Measurements from ENCODE around the gene MAPKAP1.

The MAPKAP1 gene

GRCh38 chr9:125470189-125470588, 236.8 kb downstream of the MAPKAP1 start:
- H3K4me3 ChIP-seq (ENCODE audit: low read length): no peak overlapping the region
- no peak for DNase-seq (ENCODE audit: low read depth)
- TF ChIP-seq, protein P1, sequence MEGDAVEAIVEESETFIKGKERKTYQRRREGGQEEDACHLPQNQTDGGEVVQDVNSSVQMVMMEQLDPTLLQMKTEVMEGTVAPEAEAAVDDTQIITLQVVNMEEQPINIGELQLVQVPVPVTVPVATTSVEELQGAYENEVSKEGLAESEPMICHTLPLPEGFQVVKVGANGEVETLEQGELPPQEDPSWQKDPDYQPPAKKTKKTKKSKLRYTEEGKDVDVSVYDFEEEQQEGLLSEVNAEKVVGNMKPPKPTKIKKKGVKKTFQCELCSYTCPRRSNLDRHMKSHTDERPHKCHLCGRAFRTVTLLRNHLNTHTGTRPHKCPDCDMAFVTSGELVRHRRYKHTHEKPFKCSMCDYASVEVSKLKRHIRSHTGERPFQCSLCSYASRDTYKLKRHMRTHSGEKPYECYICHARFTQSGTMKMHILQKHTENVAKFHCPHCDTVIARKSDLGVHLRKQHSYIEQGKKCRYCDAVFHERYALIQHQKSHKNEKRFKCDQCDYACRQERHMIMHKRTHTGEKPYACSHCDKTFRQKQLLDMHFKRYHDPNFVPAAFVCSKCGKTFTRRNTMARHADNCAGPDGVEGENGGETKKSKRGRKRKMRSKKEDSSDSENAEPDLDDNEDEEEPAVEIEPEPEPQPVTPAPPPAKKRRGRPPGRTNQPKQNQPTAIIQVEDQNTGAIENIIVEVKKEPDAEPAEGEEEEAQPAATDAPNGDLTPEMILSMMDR (IDR thresholded peaks at IDR 0.05; ENCODE audit: insufficient read depth, low read depth, low read length, missing control alignments): no peak

GRCh38 chr9:125468646-125469045, 238.4 kb downstream of the MAPKAP1 start:
- no peak overlapping the region for H3K4me3 ChIP-seq (ENCODE audit: low read length)
- DNase-seq (ENCODE audit: low read depth): no peak
- TF ChIP-seq, protein P1 (IDR thresholded peaks at IDR 0.05; ENCODE audit: insufficient read depth, low read depth, low read length, missing control alignments): no peak

DNA sequence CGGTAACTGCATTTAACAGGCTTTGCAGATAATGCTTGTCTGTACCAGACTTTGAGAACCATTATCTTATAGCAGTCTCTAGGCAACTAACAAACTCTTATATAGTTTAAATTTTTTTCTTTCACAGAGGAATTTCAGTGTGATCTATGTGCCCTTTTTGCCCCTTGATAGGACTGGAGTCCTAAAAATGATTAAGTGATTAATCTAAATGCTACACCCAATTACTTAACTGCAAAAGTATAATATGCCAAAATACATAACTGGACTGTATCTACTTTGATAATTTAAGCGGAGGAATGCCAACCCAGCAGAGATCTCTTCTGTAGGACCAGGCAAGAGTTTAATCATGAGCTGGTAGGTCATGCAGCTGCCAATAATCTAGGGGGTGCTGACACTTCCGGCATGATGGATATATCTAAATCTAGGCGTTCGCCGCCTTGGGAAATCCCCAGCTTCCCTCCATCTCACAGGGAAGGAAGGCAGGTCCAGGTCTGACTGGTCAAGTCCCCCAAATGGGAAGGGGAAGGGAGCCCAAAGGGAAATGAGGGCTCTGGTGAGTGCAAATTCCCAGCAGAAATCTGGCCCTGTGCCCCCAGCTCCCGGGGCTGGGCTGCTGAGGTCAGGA, 239.8 kb downstream of the MAPKAP1 start:
- no peak for DNase-seq (ENCODE audit: low read depth)
- H3K4me3 ChIP-seq (ENCODE audit: low read length): no peak overlapping the region
- TF ChIP-seq, protein P1 (IDR thresholded peaks at IDR 0.05; ENCODE audit: insufficient read depth, low read depth, low read length, missing control alignments): no peak

DNA sequence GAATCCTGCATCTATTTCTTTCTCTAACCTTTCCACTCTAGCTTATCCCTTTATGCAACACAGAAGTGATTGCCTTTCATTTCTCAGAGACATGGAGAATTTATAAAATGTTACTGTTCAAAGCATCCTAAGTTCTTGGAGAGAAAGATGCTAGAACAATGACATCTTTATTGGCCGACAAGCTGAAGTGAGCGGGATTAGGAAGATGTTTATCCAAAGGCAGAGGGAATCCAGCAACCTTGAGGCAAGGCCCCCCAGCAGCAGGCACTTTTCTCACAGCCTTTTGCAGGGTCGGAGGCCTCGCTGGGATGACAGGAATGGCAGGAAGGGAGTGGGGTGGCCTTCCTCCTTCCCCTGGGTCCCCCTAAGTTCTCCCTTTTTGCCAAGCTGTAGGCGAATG, 240.6 kb downstream of the MAPKAP1 start:
- no peak for DNase-seq (ENCODE audit: low read depth)
- no peak overlapping the region for H3K4me3 ChIP-seq (ENCODE audit: low read length)
- TF ChIP-seq, protein P1 (IDR thresholded peaks at IDR 0.05; ENCODE audit: insufficient read depth, low read depth, low read length, missing control alignments): no peak

GRCh38 chr9:125464591-125465385, 242.2 kb downstream of the MAPKAP1 start:
- no peak for DNase-seq (ENCODE audit: low read depth)
- TF ChIP-seq, protein P1 (IDR thresholded peaks at IDR 0.05; ENCODE audit: insufficient read depth, low read depth, low read length, missing control alignments): no peak
- H3K4me3 ChIP-seq (ENCODE audit: low read length): no peak overlapping the region

DNA sequence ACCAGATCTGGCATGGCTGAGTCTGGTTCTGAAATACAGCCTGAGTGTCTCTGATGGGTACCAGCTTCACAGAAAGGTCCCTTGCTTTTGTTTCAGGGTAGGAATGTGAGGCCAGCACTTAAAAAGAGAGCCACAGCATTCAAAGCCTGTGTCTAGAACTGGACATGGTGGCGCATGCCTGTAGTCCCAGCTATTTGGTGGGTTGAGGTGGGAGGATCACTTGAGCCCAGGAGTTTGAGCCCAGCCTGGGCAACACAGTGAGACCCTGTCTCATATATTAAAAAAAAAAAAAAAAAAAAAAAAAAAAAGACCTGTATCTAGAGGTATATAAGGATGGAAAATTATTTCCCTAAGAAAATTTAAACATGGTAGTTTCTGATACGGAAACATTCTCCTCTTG, 243.1 kb downstream of the MAPKAP1 start:
- no peak for DNase-seq (ENCODE audit: low read depth)
- no peak overlapping the region for H3K4me3 ChIP-seq (ENCODE audit: low read length)
- TF ChIP-seq, protein P1 (IDR thresholded peaks at IDR 0.05; ENCODE audit: insufficient read depth, low read depth, low read length, missing control alignments): no peak
